ENCODE results near the gene CLEC3A. TPM values are rescaled to one million over a fixed set of nuclear protein-coding genes. Genes with fewer than 3 reads are reported as not detected.

The CLEC3A gene
- total RNA-seq, 2 donors from 2014 or later = not detected

DNA sequence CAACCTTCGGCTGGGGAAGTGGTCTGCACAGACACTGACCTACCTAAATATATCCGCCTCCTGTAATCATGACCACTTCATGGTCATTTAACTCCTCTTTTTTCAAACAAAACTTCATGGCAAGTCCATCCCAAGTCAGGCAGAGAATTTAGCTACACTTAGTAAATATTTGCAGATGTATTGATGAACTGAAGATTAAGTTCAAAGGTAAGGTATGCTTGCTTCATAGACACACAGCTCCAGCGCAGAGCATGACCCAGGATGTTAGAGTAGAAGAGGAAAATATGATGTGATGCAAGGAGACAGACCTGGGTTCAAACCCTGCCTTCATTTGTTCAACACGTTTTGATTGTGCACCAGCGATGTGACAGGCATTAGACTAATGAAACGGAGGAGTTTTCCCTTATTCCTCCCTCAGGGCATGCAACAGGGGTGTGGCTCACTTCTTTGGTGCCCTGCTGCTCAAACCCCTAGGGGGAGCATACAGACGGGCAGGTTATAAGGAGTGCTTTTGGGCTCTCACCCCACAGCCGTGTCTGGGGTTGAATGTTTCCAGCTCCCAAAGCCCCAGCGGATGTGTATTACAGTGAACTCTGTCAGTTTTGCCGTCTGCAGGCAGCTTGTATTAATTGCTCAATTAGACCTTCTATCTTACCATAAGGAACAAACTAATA is 23.9 kb upstream of the CLEC3A start:
- H3K27me3 Mint-ChIP-seq = peaks cover 26% of the 10 kb centered on the region
- H3K9me3 ChIP-seq (ENCODE audit: control insufficient read depth, low read length, poor library complexity, severe bottlenecking) = no peaks in the 10 kb centered on the region

DNA sequence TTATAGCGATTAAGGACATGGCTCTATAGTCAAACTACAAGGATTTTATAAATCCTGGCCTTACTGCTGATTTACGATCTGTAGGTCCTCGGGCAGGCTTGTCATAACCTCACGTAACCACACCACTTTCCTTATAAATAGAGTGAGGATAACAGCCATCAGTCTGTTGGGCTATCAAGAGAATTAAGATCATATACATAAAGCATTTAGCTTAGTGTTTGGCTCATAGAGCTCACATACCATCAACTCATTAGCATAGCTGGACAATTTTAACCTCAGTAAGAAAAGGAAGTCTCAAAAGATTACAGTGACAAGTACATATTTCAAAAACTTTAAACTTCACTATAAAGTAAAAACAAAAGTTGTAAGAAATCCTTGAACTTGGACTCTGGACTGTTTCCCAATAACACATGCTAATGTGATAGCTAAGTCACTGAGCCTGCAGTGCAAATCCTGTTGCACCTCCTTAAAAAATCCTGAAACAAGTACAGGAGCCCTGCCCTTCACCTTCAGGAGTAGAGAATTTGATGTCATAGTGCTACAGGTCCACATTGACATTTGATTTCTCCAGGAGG is 20.8 kb upstream of the CLEC3A start:
- Mint-ChIP-seq H3K4me3 (no peak overlapping the region), H3K4me1 (no peaks in the 10 kb centered on the region), H3K27ac (no peak overlapping the region), H3K36me3 (ENCODE audit: low read depth) (no peaks in the 10 kb centered on the region), H3K27me3 (peaks cover 28% of the 10 kb centered on the region)
- H3K9me3 ChIP-seq (ENCODE audit: control insufficient read depth, low read length, poor library complexity, severe bottlenecking) = no peaks in the 10 kb centered on the region
- ATAC-seq (no peak), DNase-seq (no peak)

More for the DNA sequence above, 23.9 kb upstream of the CLEC3A start:
- no peaks in the 10 kb centered on the region for H3K36me3 Mint-ChIP-seq (ENCODE audit: low read depth)
- no peak overlapping the region for H3K27ac Mint-ChIP-seq
- DNase-seq (no peak), ATAC-seq (no peak)
- H3K4me3 Mint-ChIP-seq = no peak overlapping the region
- H3K4me1 Mint-ChIP-seq = no peaks in the 10 kb centered on the region

DNA sequence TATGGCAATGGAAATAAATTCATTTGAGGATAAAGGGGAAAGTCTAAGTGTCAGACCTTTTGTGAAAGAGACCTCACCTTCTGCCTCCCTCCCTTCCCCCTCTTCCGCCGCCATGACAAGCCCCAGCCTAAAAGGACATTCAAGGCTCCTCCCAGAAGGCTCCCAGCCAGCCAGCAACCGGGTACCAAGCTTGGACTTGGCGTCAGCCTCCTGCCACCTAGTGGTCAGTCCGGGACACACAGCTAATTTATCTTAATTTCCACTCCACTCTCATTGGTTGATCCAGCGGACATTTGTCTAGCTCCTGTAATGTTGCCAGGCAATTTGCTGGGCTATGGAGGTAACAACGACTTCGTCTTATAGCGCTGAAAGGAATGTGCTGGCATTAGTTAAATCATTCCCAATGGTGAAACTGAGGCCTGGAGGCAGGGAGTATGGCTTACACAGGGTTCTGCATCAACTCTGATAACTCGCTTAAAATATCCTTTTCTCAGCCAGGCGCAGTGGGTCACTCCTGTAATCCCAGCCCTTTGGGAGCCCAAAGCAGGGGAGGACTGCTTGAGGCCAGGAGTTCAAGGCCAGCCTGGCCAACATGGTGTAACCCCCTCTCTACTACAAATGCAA is 19.3 kb upstream of the CLEC3A start:
- Mint-ChIP-seq H3K4me3 (no peak overlapping the region), H3K27ac (peak overlapping the region; percentile 19), H3K36me3 (ENCODE audit: low read depth) (no peaks in the 10 kb centered on the region), H3K4me1 (no peaks in the 10 kb centered on the region), H3K27me3 (peaks cover 28% of the 10 kb centered on the region)
- ATAC-seq (peak; percentile 89), DNase-seq (peak; percentile 19 to 39 (median 25))
- H3K9me3 ChIP-seq (ENCODE audit: control insufficient read depth, low read length, poor library complexity, severe bottlenecking) = no peaks in the 10 kb centered on the region

DNA sequence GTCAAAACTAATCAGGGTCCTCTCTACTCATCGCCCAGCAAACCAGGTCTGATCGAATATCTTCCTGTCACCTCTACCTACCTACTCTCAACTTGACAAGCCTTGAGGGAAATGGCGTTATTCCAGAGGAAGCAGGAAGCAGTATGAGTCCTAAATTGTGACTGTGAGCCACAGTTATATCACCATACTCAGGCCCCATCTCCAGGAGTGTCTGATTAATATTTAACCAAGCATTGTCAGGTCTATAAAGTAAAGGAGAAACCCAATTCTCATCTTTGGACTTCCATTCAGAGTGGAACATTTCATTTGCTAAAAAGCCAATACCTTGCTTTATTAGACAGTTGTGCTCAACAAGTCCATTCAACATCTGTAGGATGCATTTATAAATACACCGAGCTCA is 17.8 kb upstream of the CLEC3A start:
- H3K4me1 Mint-ChIP-seq = no peaks in the 10 kb centered on the region
- H3K27ac Mint-ChIP-seq = no peak overlapping the region
- no peaks in the 10 kb centered on the region for H3K36me3 Mint-ChIP-seq (ENCODE audit: low read depth)
- no peaks in the 10 kb centered on the region for H3K9me3 ChIP-seq (ENCODE audit: control insufficient read depth, low read length, poor library complexity, severe bottlenecking)
- ATAC-seq = no peak
- DNase-seq = no peak
- H3K27me3 Mint-ChIP-seq = peaks cover 13% of the 10 kb centered on the region
- no peak overlapping the region for H3K4me3 Mint-ChIP-seq

DNA sequence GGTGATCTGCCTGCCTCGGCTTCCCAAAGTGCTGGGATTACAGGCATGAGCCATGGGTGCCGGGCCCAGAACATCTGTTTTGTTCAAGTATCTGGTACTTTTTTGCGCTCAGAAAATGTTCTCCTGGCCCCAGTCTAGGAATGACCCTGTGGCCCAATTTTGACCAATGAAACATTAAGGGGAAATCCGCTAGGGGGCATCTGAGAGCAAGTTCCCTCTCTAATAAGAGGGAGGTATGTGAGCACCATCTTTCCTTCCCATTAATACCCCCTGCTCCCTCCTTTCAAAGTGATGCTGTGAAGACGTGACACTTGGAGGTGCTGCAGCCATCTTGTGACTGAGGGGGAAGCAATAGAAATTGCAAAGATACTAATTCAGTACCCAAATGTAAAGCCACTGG is 16.5 kb upstream of the CLEC3A start:
- ATAC-seq = no peak
- H3K27ac Mint-ChIP-seq = no peak overlapping the region

DNA sequence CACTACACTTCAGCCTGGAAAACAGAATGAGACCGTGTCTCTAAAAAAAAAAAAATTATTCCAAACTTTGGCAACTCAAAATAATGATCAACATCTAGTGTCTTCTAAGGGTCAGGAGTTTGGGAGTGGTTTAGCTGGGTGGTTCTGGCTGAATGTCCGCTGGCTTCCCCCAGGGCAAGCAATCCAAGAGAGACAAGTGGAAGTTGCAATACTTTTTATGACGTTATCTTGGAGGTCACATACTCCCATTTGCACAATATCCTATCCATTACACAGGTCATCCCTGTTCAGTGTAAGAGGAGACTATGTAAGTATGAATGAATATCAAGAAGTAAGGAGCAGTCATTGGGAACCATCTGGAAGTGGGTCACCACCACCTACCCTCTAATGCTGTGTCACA is 15.2 kb upstream of the CLEC3A start:
- Mint-ChIP-seq H3K4me1 (no peaks in the 10 kb centered on the region), H3K27ac (no peak overlapping the region), H3K4me3 (no peak overlapping the region), H3K27me3 (peaks cover 32% of the 10 kb centered on the region), H3K36me3 (ENCODE audit: low read depth) (peaks cover 2% of the 10 kb centered on the region)
- H3K9me3 ChIP-seq (ENCODE audit: control insufficient read depth, low read length, poor library complexity, severe bottlenecking) = no peaks in the 10 kb centered on the region
- ATAC-seq = no peak
- DNase-seq = no peak

More for the DNA sequence above, 16.5 kb upstream of the CLEC3A start:
- no peak for DNase-seq
- Mint-ChIP-seq H3K27me3 (peaks cover 20% of the 10 kb centered on the region), H3K36me3 (ENCODE audit: low read depth) (peaks cover under 1% of the 10 kb centered on the region), H3K4me3 (no peak overlapping the region), H3K4me1 (no peaks in the 10 kb centered on the region)
- H3K9me3 ChIP-seq (ENCODE audit: control insufficient read depth, low read length, poor library complexity, severe bottlenecking) = no peaks in the 10 kb centered on the region

DNA sequence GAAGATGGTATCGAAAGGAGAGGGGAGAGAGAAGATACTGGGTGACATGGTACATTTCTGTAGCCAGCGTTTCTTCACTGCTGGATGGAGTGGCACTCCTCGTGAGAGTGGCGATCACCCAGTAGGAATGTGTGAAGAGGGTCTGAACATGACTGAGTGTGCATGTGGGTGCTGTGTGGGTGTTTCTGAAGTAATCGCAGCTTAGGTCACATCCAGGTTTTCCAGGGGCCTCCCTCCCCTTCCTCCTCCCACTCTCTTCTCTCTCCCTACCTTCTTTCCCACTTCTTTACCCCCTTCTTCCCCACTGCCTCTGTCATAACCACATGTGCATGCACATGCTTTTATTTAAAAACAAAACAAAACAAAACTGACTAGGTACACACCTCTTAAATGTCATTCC is 1.8 kb downstream of the CLEC3A start:
- H3K9me3 ChIP-seq (ENCODE audit: control insufficient read depth, low read length, poor library complexity, severe bottlenecking) = no peaks in the 10 kb centered on the region
- peaks cover 42% of the 10 kb centered on the region for H3K27me3 Mint-ChIP-seq
- peaks cover 2% of the 10 kb centered on the region for H3K36me3 Mint-ChIP-seq (ENCODE audit: low read depth)
- H3K27ac Mint-ChIP-seq = no peak overlapping the region
- H3K4me1 Mint-ChIP-seq = no peaks in the 10 kb centered on the region
- no peak for ATAC-seq
- H3K4me3 Mint-ChIP-seq = no peak overlapping the region
- no peak for DNase-seq

DNA sequence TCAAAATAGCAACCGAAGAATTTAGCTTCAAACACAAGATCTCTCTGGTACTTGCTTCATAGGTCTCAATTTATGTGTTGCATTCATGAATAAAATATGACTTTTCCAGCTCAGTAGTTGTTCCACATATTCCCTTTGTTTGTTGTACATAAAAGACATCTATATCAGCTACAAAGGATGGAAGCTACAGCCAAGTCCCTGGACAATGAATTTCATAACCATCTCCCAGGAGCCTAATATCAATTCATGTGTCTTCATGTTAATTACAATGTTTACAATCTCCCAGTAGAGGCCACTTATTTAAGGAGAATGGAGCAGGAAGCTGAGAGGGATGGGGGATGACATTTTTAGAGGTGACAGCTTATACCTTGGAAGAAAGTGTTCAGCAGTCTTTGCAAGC is 3.3 kb downstream of the CLEC3A start:
- Mint-ChIP-seq H3K4me1 (no peaks in the 10 kb centered on the region), H3K4me3 (no peak overlapping the region), H3K27me3 (peaks cover 46% of the 10 kb centered on the region), H3K36me3 (ENCODE audit: low read depth) (peaks cover 2% of the 10 kb centered on the region), H3K27ac (no peak overlapping the region)
- H3K9me3 ChIP-seq (ENCODE audit: control insufficient read depth, low read length, poor library complexity, severe bottlenecking) = no peaks in the 10 kb centered on the region
- ATAC-seq (no peak), DNase-seq (no peak)

DNA sequence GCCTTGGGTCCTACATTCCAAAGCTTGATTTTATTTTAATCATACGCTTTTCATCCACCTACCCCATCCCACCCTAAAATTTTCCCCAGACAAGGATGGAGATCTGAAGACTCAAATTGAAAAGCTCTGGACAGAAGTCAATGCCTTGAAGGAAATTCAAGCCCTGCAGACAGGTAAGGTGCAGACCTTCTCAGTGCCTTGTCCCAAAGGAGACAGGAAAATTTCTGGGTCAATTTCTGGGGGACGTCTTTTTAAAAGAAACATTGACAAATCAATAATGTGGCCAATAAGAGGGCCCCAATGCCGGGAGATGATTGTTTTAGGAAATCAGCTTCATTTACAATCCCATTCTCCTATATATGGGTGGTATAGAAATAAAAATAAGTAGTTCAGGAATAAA is 5.7 kb downstream of the CLEC3A start:
- ATAC-seq = no peak
- peaks cover 45% of the 10 kb centered on the region for H3K27me3 Mint-ChIP-seq
- H3K36me3 Mint-ChIP-seq (ENCODE audit: low read depth) = peaks cover 2% of the 10 kb centered on the region
- no peak overlapping the region for H3K4me3 Mint-ChIP-seq
- H3K4me1 Mint-ChIP-seq = no peaks in the 10 kb centered on the region
- H3K9me3 ChIP-seq (ENCODE audit: control insufficient read depth, low read length, poor library complexity, severe bottlenecking) = no peaks in the 10 kb centered on the region
- no peak overlapping the region for H3K27ac Mint-ChIP-seq
- no peak for DNase-seq

DNA sequence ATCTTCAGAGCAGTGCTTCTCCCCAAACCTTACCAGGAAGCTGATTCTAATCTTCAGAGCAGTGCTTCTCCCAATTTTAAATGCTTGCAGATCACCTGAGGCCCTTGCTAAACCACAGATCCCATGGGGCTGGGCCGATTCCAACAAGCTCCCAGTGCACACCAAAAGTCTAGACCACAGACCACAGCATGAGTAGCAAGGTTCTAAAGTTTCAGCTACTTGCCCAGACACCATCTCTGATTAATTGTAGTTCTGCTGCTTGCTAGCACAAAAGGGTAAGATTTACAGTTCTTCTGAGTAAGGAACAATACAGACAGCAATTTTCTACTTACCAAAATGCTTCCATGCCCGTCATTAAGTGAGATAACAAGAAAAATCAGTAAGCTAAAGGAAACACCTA is 12.2 kb downstream of the CLEC3A start:
- Mint-ChIP-seq H3K4me3 (no peak overlapping the region), H3K4me1 (peaks cover 3% of the 10 kb centered on the region), H3K27ac (no peak overlapping the region), H3K27me3 (peaks cover 11% of the 10 kb centered on the region), H3K36me3 (ENCODE audit: low read depth) (no peaks in the 10 kb centered on the region)
- ATAC-seq = no peak
- DNase-seq = no peak
- H3K9me3 ChIP-seq (ENCODE audit: control insufficient read depth, low read length, poor library complexity, severe bottlenecking) = no peaks in the 10 kb centered on the region

DNA sequence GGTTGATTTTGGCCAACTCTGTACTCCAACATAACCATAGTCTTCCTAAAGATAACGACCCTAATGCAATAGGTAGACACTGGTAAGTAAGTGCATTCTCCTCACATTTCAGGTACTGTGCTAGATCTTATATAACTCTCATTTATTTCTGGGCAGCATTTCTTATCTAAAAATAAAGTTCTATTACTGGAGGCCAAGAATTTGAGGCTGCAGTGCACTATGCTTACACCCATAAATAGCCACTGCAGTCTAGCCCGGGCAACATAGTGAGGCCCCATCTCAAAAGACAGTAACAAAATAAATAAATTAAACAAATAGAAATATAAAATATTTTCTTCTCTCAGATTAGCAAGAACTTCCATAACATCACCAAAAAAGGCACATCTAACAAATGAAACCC is 12.7 kb downstream of the CLEC3A start:
- ATAC-seq (no peak), DNase-seq (no peak)
- H3K4me3 Mint-ChIP-seq = no peak overlapping the region
- peaks cover 3% of the 10 kb centered on the region for H3K4me1 Mint-ChIP-seq
- H3K9me3 ChIP-seq (ENCODE audit: control insufficient read depth, low read length, poor library complexity, severe bottlenecking) = no peaks in the 10 kb centered on the region
- peaks cover 15% of the 10 kb centered on the region for H3K27me3 Mint-ChIP-seq
- no peaks in the 10 kb centered on the region for H3K36me3 Mint-ChIP-seq (ENCODE audit: low read depth)
- H3K27ac Mint-ChIP-seq = no peak overlapping the region

DNA sequence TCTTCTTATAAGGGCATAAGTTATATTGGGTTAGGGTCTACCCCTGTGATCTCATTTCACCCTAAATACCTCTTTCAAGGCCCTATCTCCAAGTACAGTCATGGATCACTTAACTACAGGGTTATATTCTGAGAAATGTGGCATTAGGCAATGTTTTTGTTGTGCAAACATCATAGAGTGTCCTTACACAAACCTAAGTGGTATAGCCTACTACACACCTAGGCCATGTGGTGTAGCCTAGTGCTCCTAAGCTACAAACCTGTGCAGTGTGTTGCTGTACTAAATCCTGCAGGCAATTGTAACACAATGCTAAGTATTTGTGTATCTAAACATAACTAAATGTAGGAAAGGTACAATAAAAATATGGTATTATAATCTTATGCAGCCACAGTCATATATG is 18.0 kb downstream of the CLEC3A start:
- no peak for ATAC-seq
- no peak overlapping the region for H3K27ac Mint-ChIP-seq
- no peaks in the 10 kb centered on the region for H3K9me3 ChIP-seq (ENCODE audit: control insufficient read depth, low read length, poor library complexity, severe bottlenecking)
- no peak for DNase-seq
- H3K4me3 Mint-ChIP-seq = no peak overlapping the region
- H3K4me1 Mint-ChIP-seq = no peaks in the 10 kb centered on the region
- peaks cover 33% of the 10 kb centered on the region for H3K27me3 Mint-ChIP-seq
- no peaks in the 10 kb centered on the region for H3K36me3 Mint-ChIP-seq (ENCODE audit: low read depth)

DNA sequence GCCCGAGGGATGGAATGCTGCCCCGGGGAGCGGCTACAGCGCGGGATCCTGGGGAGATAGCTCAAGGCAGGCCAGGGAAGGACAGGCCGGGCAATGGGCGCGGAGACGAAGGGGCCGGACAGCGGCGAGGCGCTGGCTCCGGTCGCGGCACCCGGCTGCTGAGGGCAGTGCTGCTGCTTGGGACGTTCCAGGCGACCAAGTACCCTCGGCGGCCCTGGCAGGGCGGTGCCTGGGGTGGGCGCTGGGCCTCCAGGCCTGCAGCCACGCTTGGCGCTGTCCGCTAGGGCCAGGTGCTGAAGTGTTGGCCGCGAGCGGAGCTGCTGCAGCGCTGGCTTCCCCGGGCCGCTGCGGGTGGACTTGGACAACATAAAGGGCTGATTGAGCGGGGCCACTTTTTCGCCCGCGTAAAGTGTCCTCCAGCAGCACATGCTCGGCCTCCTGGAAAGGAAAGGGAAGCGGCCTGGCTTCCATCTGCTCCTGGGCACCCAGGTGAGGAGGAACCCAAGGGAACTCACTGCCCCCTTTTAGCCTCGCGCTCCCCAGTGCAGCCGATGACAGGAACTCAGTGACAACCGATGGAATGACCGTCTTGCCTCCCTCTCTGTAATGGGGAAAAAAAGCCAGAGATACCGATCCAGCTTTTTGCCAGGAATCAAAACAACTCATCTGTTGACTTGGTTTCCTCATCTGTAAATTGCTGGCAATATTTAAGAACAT is 23.7 kb downstream of the CLEC3A start:
- no peak overlapping the region for H3K4me3 Mint-ChIP-seq
- no peak overlapping the region for H3K27ac Mint-ChIP-seq
- no peak for DNase-seq
- ATAC-seq = no peak
- no peaks in the 10 kb centered on the region for H3K36me3 Mint-ChIP-seq (ENCODE audit: low read depth)
- H3K4me1 Mint-ChIP-seq = no peaks in the 10 kb centered on the region
- H3K9me3 ChIP-seq (ENCODE audit: control insufficient read depth, low read length, poor library complexity, severe bottlenecking) = no peaks in the 10 kb centered on the region
- H3K27me3 Mint-ChIP-seq = peaks cover 55% of the 10 kb centered on the region

All from T-helper 17 cell (primary cell).